Right forelimb (tissue), 1 donor: Measurements from ENCODE around the gene MMADHC.

ENCODE experiments used
- DNase-seq: peaks from one replicate; pipeline ENCODE4 v3.0.0-alpha.2; 2018

The MMADHC gene

DNA sequence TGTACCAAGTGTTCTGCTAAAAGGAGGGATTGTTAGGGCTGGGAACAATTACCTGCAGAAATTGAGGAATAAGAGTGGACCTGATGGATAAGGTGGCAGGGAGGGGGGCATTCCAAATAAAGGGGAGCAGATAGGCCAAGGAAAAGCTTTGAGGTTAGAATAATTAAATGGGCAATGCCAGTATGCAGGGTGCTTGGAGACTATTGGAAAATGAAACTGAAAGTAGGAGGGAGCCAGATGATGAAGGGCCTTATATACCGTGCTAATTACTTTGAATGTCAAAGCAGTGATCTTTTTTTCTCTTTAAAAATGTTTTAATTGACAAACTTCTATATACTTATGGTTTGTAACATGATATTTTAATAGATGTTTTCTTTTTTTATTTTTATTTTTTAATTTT is 42.9 kb downstream of the MMADHC start:
- no peak for DNase-seq

GRCh38 chr2:149543845-149544244 is 43.7 kb downstream of the MMADHC start:
- DNase-seq: no peak

GRCh38 chr2:149540138-149540537 is 47.4 kb downstream of the MMADHC start:
- no peak for DNase-seq

DNA sequence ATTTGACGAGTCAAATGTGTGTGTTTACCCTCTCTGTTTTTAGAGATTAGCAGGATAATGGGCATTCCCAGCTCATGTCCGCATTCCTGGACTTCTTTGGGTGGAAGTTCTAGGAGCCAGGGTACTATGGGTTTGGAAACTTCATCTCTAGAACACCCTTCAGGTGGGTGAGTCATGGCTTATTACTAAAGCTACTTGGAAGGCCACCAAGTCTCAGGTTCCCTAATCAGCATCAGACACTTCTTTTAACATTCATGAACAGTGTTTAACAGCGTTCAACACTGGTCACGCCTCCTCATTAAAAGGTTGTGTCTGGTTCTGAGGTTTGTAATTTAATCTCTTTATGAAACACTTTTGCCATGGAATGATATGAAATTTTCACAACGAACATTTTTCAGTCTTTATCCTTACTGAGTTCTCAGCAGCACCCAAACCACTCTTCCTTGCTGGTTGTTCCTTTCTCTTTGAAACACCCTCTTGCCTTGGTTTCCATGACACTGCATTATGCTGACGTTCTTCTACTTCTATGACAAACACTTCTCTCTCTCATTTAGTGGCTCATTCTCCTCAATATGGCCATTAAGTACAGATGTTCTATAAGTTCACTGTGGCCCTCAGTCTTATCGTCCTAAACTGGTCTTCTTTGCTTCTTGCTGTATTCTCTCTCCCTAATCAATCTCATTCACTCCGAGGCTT is 49.3 kb downstream of the MMADHC start:
- no peak for DNase-seq

DNA sequence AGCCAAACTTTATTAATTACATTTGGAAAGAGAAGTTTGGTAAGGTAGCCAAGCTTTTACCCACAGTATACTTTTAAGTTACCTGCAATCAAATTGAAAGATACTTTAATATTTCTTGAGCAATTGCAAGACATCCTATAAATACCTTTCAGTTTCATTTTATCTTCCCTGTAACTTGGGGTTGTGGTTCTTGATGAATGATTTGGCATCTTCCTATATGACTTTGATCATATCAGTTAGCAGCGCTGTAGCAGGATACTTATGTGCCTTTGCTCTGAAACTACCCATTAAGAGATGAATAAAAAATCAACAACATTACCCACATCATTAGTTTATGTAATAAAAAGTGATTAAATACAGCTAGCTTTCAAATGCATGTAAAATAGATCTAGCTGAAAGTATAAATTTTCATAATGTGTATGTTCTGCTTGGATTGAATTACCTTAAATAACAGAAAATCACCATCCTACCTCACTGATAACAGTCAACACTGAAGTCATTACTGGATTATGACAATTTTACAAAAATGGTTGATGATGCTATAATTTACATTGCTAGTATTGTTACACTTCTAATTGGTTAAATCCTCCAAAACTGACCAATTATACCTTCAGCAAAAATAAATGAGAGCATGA is 50.4 kb downstream of the MMADHC start:
- DNase-seq: no peak

GRCh38 chr2:149536649-149537048 is 50.9 kb downstream of the MMADHC start:
- DNase-seq: no peak

DNA sequence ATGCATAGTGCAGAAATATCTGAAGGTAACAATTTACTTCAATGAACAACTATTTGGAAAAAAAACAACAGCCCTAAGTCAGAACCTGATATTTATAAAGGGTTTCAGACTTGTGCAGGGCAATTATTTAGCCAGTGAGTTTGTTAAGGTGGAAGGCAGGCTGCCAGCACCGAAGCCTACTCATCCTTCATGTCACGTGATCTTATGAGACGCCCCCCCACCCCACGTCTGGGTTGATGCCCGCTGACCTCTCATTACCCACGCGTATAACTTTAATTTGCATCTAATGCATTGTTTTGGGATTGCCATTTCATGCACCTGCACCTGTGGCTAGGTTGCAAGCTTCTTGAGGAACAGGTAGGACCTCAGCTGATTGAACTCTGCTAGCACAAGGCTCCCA is 52.9 kb downstream of the MMADHC start:
- no peak for DNase-seq

DNA sequence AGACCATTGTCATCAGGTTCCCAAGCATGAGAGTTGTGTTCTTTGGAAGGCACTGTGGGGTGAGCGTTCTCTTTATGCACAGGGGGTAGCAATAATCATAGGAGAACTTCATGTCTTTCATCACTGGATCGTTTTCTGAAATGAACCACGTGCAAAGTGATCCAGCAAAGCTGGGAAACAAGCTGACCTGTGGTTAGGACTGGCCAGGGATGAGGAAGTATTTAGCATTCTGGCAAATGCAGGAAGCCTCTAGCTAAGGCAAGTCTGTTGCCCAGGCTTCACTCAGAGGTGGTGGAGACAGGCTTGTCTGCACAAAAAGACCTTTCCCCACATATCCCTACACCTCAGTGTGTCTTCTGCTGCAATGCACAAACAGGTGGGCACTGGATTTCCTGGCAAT is 58.6 kb downstream of the MMADHC start:
- DNase-seq: no peak

DNA sequence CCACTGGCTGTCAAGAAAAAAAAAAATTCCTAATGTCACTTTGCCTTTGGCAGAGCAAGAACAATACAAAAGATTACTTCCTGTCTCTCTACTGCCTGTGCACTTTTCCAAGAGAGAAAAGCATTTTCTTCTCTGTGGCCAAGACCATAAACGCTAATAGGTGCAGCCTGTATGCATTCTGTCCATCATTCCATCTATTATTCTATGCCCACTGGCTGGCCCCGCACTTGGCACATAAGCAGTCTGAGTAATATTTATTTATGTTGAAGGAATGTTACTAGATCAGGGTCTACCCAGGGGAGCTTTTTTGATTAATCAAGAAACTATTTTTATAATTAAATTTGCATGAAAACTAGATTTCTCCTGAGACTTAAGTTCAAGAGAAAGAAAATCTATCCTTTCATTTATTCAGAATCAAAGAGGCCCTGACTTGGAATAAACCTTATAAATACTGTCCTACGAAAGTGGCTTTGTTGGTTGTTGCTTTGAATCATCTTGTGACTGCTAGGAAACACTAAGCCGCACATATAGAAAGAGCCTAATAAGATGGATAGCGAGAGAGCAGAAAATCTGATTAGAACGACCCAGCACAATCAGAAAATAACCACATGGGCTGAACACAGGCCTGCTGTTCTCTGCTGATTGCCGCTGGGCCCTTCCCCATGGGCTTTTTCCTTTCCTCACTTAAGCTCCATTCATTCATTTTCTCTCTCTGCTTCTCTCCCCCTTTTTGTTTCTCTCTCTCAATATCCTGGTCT is 59.4 kb downstream of the MMADHC start:
- no peak for DNase-seq

DNA sequence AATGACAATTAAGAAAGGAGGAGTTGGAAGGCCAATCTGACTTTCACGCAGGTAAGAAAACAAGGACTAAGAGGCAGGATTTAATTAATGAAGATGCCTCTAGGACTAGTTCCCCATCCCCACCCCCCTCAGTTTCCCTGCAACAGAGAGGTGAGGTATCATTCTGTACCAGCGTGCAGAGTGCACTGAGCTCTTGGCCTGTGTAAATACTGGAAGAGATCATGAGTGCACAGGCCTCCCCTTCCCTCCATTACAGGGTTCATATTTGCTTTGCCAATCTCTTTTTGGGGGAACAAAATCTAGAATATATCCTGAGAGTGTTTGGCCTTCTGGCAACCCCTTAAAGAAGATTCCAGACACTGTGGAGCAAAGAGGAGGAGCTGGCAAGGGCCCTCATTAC is 60.9 kb downstream of the MMADHC start:
- DNase-seq: no peak

GRCh38 chr2:149525323-149525722 is 62.3 kb downstream of the MMADHC start:
- DNase-seq: no peak
